Esophagus muscularis mucosa (tissue), 4 donors: ENCODE results near the gene SLCO3A1.

ENCODE experiments used
- EP300 ChIP-seq: sonication (generic); formaldehyde crosslinking; IDR thresholded peaks from one replicate; pipeline ENCODE4 v1.6.1; 2017; ENCODE audit warnings: antibody characterized with exemption
- POLR2A ChIP-seq: fragments of 450-650 bp; IDR thresholded peaks from one replicate; pipeline ENCODE4 v1.6.1; 2017; ENCODE audit warnings: antibody characterized with exemption, moderate library complexity, mild to moderate bottlenecking, low read depth
- POLR2AphosphoS5 ChIP-seq, 2 donors: sonication (generic); formaldehyde crosslinking; IDR thresholded peaks; one replicate each; pipeline ENCODE4 v1.6.1; 2017; ENCODE audit warnings: antibody characterized with exemption in 2 of 2
- TF ChIP-seq, protein P1 (sequence below), 3 experiments: fragments of 200-600 bp in 2 of 3; fragments of 450-650 bp in 1 of 3; sonication (generic) in 2 of 3; IDR thresholded peaks; one replicate each; pipeline ENCODE4 v1.5.1; 2017 to 2019; ENCODE audit warnings: antibody characterized with exemption in 3 of 3, mild to moderate bottlenecking in 2 of 3, moderate library complexity in 1 of 3

DNA sequence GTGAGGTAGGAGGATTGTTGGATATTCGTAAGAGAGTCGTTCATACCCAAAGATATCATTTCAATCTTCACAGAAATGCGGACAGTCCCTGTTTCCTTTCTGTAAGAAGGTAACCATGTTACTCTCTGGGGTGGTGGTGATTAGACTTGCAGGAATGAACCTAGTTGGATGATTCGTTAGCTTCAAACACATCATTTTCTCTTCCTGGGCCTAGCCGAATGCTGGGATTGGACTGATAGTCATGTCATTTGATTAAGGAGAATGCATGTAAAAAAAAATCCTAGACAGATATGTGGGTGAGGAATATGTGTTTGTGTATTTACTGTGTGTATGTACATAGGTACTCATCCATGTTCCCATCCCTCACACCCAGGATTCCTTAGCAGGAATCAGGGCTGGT is 12.4 kb downstream of the SLCO3A1 start:
- TF ChIP-seq, protein P1, sequence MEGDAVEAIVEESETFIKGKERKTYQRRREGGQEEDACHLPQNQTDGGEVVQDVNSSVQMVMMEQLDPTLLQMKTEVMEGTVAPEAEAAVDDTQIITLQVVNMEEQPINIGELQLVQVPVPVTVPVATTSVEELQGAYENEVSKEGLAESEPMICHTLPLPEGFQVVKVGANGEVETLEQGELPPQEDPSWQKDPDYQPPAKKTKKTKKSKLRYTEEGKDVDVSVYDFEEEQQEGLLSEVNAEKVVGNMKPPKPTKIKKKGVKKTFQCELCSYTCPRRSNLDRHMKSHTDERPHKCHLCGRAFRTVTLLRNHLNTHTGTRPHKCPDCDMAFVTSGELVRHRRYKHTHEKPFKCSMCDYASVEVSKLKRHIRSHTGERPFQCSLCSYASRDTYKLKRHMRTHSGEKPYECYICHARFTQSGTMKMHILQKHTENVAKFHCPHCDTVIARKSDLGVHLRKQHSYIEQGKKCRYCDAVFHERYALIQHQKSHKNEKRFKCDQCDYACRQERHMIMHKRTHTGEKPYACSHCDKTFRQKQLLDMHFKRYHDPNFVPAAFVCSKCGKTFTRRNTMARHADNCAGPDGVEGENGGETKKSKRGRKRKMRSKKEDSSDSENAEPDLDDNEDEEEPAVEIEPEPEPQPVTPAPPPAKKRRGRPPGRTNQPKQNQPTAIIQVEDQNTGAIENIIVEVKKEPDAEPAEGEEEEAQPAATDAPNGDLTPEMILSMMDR (IDR thresholded peaks at IDR 0.05) = no peak
- no peak for TF ChIP-seq POLR2A
- no peak for TF ChIP-seq EP300
- no peak for TF ChIP-seq POLR2AphosphoS5 (IDR thresholded peaks at IDR 0.05)
